Transverse colon (tissue), 3 donors: ENCODE measurements around the gene TUBB2B.

Experiments used
- POLR2A ChIP-seq: fragments of 450-650 bp; IDR thresholded peaks from one replicate; pipeline ENCODE4 v1.6.1; 2016; ENCODE audit warnings: antibody characterized with exemption, mild to moderate bottlenecking, moderate library complexity
- TF ChIP-seq, protein P1 (sequence below), 5 experiments: fragments of 200-600 bp in 3 of 5; fragments of 450-650 bp in 2 of 5; sonication (generic) in 3 of 5; IDR thresholded peaks; 1 replicate in 2 of 5; 2 replicates in 3 of 5; pipeline ENCODE4 v1.5.1; 2016 to 2017; ENCODE audit warnings: antibody characterized with exemption in 5 of 5, inconsistent platforms in 3 of 5, mild to moderate bottlenecking in 2 of 5, moderate library complexity in 1 of 5

GRCh38 chr6:3261518-3261820, 34.0 kb upstream of the TUBB2B start:
- TF ChIP-seq, protein P1, sequence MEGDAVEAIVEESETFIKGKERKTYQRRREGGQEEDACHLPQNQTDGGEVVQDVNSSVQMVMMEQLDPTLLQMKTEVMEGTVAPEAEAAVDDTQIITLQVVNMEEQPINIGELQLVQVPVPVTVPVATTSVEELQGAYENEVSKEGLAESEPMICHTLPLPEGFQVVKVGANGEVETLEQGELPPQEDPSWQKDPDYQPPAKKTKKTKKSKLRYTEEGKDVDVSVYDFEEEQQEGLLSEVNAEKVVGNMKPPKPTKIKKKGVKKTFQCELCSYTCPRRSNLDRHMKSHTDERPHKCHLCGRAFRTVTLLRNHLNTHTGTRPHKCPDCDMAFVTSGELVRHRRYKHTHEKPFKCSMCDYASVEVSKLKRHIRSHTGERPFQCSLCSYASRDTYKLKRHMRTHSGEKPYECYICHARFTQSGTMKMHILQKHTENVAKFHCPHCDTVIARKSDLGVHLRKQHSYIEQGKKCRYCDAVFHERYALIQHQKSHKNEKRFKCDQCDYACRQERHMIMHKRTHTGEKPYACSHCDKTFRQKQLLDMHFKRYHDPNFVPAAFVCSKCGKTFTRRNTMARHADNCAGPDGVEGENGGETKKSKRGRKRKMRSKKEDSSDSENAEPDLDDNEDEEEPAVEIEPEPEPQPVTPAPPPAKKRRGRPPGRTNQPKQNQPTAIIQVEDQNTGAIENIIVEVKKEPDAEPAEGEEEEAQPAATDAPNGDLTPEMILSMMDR (IDR thresholded peaks at IDR 0.05): no peak
- TF ChIP-seq POLR2A: no peak
